Measurements from ENCODE around the gene BBS7.

The BBS7 gene

GRCh38 chr4:121842862-121843261, 27.4 kb downstream of the BBS7 start:
- H2AFZ ChIP-seq (ENCODE audit: low read length): no peak overlapping the region
- H3K9me3 ChIP-seq (ENCODE audit: insufficient read depth, low read depth, low read length): no peaks in the 10 kb centered on the region
- H3K36me3 ChIP-seq (ENCODE audit: insufficient read depth, low read length): no peaks in the 10 kb centered on the region
- no peak overlapping the region for H3K4me3 ChIP-seq (ENCODE audit: low read length, poor library complexity, severe bottlenecking)
- TF ChIP-seq EZH2phosphoT487 (IDR thresholded peaks at IDR 0.05; ENCODE audit: borderline replicate concordance) (no peak), CTCF (conservative IDR thresholded peaks at IDR 0.05; ENCODE audit: low read length) (no peak)
- H3K4me1 ChIP-seq (ENCODE audit: insufficient read depth, low read length, poor library complexity, severe bottlenecking): no peaks in the 10 kb centered on the region
- no peaks in the 10 kb centered on the region for H3K27me3 ChIP-seq (ENCODE audit: insufficient read depth, low read length, poor library complexity, severe bottlenecking)
- no peaks in the 10 kb centered on the region for H3F3A ChIP-seq (ENCODE audit: low read depth)
- H3K9ac ChIP-seq (ENCODE audit: low read depth, low read length, poor library complexity, severe bottlenecking): no peak overlapping the region
- H3K79me2 ChIP-seq (ENCODE audit: insufficient read depth, low read length): no peaks in the 10 kb centered on the region
- H4K20me1 ChIP-seq (ENCODE audit: insufficient read depth, low read length, poor library complexity, severe bottlenecking): no peaks in the 10 kb centered on the region
- no peaks in the 10 kb centered on the region for H3K9me2 ChIP-seq (replicated peaks; ENCODE audit: low read depth, low read length)
- H3K4me2 ChIP-seq (ENCODE audit: low read depth, low read length, poor library complexity, severe bottlenecking): no peak overlapping the region

GRCh38 chr4:121838136-121838535, 32.1 kb downstream of the BBS7 start:
- TF ChIP-seq EZH2phosphoT487 (IDR thresholded peaks at IDR 0.05; ENCODE audit: borderline replicate concordance): no peak
- no peak for TF ChIP-seq CTCF (conservative IDR thresholded peaks at IDR 0.05; ENCODE audit: low read length)
- no peak overlapping the region for H3K4me3 ChIP-seq (ENCODE audit: low read length, poor library complexity, severe bottlenecking)
- no peaks in the 10 kb centered on the region for H3K9me2 ChIP-seq (replicated peaks; ENCODE audit: low read depth, low read length)
- H3K27me3 ChIP-seq (ENCODE audit: insufficient read depth, low read length, poor library complexity, severe bottlenecking): no peaks in the 10 kb centered on the region
- H2AFZ ChIP-seq (ENCODE audit: low read length): no peak overlapping the region
- no peaks in the 10 kb centered on the region for H3K79me2 ChIP-seq (ENCODE audit: insufficient read depth, low read length)
- H3K9me3 ChIP-seq (ENCODE audit: insufficient read depth, low read depth, low read length): no peaks in the 10 kb centered on the region
- H3F3A ChIP-seq (ENCODE audit: low read depth): no peaks in the 10 kb centered on the region
- no peaks in the 10 kb centered on the region for H3K36me3 ChIP-seq (ENCODE audit: insufficient read depth, low read length)
- no peak overlapping the region for H3K4me2 ChIP-seq (ENCODE audit: low read depth, low read length, poor library complexity, severe bottlenecking)
- no peak overlapping the region for H3K9ac ChIP-seq (ENCODE audit: low read depth, low read length, poor library complexity, severe bottlenecking)
- H3K4me1 ChIP-seq (ENCODE audit: insufficient read depth, low read length, poor library complexity, severe bottlenecking): no peaks in the 10 kb centered on the region
- H4K20me1 ChIP-seq (ENCODE audit: insufficient read depth, low read length, poor library complexity, severe bottlenecking): no peaks in the 10 kb centered on the region

- Histone ChIP-seq H4K20me1 (ENCODE audit: insufficient read depth, low read length, poor library complexity, severe bottlenecking) (no peaks in the 10 kb centered on the region), H3K27me3 (ENCODE audit: insufficient read depth, low read length, poor library complexity, severe bottlenecking) (no peaks in the 10 kb centered on the region), H3K4me3 (ENCODE audit: low read length, poor library complexity, severe bottlenecking) (no peak overlapping the region), H3K79me2 (ENCODE audit: insufficient read depth, low read length) (no peaks in the 10 kb centered on the region), H3K4me2 (ENCODE audit: low read depth, low read length, poor library complexity, severe bottlenecking) (no peak overlapping the region), H3F3A (ENCODE audit: low read depth) (no peaks in the 10 kb centered on the region), H3K9me2 (replicated peaks; ENCODE audit: low read depth, low read length) (no peaks in the 10 kb centered on the region), H2AFZ (ENCODE audit: low read length) (no peak overlapping the region), H3K4me1 (ENCODE audit: insufficient read depth, low read length, poor library complexity, severe bottlenecking) (no peaks in the 10 kb centered on the region), H3K9me3 (ENCODE audit: insufficient read depth, low read depth, low read length) (no peaks in the 10 kb centered on the region), H3K36me3 (ENCODE audit: insufficient read depth, low read length) (no peaks in the 10 kb centered on the region), H3K9ac (ENCODE audit: low read depth, low read length, poor library complexity, severe bottlenecking) (no peak overlapping the region)
- TF ChIP-seq EZH2phosphoT487 (IDR thresholded peaks at IDR 0.05; ENCODE audit: borderline replicate concordance) (no peak), CTCF (conservative IDR thresholded peaks at IDR 0.05; ENCODE audit: low read length) (no peak)
Observed at GRCh38 chr4:121829511-121829910, 40.8 kb downstream of the BBS7 start.

Measured in Loucy (cell line).